HG02798 (cell line): ENCODE data around the gene EXOC3.
"Not testable (repeated sequence)": the region's sequence is repeated elsewhere in the genome, so short reads cannot be mapped to it uniquely, and the experiment has no call there.

Experiments used
- ATAC-seq: cut with Tn5 transposase; IDR thresholded peaks from one replicate; pipeline ENCODE4 v1.9.1; 2021; ENCODE audit warnings: mild to moderate bottlenecking; ENCODE audit not compliant: unreplicated experiment, poor library complexity

EXOC3 gene

DNA sequence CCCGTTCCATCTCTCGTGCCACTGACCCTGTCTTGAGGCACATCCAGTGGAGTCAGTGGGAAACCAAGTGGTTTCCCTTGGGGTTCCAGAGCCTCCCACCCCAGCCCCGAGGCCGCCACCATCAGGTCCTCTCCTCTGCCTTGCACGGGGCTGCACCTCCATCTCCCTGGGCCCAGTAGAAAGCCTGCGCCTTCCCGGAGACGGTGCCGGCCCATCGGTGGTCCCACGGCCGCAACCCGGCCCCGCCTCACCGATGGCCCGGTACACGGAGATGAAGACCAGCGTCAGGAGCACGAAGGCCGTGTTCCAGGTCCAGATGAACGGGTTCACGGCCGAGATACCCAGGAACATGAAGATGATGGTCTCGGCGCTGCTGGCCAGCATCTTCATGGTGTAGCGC, 40.0 kb downstream of the EXOC3 start:
- ATAC-seq, result no peak

DNA sequence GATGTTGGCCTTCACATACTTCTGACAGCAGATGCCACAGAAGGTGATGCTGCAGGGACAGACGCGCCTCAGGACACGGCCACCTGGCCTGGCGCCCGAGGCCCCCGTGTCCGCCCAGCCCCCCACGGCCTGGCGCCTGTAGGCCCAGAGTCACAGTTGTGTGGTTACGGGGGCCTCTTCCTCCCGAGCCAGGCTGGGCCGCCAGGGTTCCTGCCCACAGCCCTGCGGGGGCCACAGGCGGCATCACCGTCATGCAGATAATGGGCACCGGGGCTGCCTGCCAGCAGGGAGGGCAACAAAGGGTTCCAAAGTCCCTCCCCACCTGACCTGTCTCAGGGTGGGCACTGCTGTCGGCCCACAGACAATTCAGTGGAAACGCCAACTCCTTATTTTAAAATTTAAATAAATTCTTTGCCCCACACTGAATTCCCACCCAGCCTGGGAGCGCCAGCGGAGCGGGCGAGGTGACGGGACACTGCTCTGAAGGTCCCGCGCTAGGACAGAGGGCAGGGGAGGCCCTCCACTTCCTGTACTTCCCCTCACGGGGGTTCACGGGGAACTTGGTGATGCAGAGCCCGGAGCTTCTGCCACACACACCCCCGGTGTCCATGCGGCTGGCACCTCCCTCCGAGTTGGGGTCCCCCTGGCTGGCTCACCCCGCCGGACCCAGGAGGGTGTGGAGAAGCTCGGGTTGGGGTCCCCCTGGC, 40.6 kb downstream of the EXOC3 start:
- ATAC-seq, result no peak

DNA sequence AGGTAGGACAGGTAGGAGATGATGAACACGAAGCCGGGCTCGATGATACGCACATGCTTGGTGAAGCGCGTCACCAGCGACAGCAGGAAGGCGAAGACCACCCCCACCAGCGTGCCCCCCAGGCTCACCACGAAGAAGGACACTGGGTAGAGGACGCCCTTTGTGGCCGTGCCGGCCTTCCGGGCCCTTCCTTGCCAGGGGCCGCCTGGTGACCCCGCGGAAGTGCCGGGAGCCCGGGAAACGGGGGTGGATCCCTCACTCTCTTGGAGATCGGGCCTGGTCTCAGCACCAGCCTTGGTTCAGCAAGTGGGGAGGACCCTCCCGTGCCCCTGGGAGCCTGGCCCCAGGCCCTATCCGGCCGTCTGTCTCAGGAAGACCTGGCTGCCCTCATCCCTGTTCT, 41.6 kb downstream of the EXOC3 start:
- no peak for ATAC-seq

DNA sequence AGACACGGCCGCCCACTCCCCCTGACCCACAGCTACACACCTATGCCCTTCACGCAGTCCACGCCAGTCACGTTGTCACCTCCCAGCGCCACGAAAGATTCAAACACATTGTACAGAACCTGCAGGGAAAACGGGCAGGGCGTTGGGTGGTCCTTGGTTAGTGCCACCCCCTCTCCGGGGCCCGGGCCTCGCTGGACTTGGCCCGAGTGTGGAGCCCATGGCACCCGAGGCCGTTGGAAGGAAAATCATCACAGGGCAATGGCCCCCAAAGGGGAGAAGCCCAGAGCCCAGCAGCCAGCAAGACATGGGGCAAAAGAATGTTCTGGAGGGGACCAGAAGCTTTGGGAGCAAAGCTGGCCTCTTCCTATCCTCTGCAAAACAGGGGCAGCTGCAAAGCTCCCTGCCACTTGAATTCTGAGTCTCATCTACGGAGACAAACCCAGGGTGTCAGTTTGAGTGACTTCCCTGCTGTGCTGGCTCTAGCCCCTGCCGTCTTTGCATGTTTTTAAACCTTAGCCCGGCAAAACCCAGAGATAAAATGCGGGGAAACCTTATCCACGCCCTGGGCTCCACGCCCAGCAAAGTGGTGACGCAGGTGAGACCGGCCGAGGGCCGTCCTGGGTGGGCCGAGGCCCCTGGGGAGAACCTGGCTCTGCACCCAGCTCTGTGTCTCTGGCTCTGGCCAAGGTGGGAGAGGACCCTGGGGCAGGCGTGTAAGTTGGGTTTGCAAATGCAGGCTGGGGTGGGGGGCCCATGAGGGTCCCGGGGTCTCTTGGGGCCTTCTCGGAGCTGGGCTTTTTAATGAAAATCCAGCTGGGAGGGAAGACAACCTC, 42.4 kb downstream of the EXOC3 start:
- ATAC-seq, result no peak

GRCh38 chr5:485946-486491, 43.0 kb downstream of the EXOC3 start:
- no peak for ATAC-seq

DNA sequence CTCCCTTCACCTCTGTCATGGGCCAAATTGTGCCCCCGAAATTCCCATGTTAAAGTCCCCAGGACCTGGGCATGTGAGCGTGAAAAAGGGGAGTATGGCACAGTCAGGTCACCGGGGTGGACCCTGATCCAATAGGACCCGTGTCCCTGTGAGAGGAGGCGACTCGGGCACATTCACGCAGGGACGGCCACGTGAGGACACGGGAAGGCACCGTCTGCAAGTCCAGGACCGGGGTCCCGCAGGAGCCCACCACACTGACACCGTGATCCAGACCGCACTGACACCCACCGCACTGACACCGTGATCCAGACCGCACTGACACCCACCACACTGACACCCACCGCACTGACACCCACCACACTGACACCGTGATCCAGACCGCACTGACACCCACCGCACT, 43.6 kb downstream of the EXOC3 start:
- ATAC-seq, result not testable (repeated sequence)

DNA sequence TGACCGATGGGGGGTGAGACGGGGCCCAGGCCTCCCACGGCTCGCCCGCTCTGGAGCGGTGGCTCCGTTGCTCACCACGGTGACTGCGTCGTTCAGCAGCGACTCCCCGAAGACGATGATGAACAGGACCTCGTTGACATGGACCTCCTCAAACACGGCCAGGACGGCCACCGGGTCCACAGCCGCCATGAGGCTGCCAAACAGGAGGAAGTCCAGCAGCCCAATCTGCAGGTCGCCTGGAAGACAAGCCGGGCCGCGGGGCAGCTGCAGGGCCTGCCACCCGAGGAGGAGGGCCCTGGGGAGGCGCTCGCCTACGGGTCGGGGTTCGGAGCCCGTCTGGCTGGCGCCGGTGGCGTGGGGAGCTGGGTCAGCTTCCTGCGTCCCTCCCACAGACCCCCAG, 45.3 kb downstream of the EXOC3 start:
- ATAC-seq, result no peak

DNA sequence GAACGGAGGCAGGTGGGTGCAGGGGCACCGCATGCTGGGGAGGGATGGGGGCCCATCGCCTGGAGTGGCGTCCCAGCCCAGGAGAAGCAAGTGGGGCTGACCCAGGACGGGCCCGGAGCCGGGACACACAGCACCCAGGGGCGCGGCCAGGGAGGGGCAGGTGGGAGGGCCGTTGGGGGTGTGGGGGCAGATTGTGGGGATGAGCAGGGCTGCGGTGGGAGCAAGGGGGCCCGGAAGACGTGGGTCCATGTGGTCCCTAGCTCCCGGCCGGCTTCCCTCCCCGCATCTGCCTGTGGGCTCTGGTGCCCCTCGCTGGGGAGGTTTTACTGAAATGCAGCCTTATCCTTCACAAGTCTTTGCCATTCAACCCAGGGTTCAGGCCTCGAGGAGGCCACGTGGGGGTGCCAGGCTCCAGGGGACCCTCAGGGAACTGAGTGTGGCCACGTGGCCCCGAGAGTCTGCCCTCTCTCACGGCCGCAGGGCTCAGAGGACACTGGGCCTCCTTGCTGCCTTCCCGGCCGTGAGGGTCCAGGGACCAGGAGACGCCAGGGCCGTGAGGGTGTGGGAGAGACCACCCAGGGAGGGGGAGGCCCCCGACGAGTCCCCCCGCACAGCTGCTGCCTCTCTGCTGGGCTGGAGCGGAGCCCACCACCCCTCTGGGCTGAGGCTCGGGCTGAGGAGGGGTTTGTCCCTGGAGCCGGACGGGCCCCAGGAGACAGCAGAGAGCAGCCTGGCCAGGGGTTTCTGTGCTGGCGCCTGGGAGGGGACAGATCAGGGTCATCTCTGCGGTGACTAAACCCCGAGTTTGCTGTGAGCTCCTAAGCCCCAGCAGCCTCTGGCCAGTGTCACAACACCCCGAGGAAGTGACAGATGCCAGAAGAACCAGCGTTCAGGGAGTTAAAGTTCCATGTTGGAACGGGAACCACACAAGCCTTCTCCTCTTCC, 46.0 kb downstream of the EXOC3 start:
- ATAC-seq, result no peak

DNA sequence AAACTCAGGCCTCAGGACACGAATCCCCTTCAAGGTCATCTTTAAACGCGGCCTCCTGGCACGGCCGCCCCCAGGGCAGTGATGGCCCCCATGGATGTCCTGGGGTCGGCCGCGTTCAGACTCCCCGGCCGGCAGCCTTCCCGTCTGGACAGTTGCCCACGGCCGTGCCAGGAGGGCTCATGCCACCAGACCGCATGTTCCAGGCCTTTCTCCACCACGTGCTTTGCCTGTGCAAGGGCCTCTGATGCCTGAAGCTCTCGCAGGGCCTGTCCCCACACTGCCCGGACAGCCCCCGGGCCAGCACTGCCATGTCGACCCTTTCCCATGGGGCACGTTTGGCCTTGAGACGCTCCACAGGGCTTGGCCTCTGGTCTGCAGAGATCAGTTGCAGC, 46.7 kb downstream of the EXOC3 start:
- no peak for ATAC-seq

DNA sequence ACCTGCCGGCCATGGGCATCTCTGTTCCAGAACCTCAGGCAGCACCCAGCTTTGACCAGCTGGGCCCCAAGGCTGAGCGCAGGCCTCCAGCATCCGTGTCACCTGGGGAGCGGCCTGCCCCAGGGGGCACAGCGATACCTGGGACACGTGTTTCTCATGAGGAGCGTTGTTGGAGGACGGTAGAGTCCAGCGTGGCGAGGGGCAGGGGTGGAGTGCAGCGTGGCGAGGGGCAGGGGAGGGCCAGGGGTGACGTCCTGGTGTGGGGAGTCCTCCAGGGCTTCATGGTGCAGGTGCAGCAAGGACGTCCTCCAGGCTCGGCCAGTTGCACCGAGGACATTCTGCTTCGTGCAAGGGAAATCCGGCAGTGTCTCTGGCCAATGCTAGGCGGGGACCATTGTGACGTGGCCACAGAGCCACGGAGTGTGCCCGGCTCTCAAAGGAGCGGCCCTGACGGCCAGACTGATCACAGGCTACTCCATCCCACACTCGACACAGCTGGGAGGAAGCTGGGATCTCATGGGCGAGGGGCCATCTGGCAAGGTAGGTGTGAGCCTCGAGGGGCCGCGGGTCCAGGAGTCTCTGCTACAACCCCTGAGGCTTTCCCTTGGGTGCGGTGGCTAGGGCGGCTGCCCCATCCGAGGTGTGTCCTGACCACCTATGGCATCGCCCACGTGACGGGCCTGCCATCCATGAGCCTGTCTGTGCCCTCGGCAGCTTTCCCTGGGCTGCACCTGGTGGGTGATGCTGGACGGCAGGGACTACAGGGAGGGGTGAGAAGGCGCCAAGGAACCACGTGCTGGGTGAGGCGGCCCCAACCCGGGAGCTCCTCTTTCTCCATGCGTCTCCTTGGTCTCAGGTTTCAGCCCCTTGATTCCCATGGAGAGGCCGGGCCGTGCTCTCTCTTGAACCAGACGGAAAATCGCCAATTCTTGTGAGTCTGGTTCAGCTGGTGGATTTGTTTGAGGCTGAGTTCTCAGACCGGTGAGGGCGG, 47.4 kb downstream of the EXOC3 start:
- no peak for ATAC-seq

DNA sequence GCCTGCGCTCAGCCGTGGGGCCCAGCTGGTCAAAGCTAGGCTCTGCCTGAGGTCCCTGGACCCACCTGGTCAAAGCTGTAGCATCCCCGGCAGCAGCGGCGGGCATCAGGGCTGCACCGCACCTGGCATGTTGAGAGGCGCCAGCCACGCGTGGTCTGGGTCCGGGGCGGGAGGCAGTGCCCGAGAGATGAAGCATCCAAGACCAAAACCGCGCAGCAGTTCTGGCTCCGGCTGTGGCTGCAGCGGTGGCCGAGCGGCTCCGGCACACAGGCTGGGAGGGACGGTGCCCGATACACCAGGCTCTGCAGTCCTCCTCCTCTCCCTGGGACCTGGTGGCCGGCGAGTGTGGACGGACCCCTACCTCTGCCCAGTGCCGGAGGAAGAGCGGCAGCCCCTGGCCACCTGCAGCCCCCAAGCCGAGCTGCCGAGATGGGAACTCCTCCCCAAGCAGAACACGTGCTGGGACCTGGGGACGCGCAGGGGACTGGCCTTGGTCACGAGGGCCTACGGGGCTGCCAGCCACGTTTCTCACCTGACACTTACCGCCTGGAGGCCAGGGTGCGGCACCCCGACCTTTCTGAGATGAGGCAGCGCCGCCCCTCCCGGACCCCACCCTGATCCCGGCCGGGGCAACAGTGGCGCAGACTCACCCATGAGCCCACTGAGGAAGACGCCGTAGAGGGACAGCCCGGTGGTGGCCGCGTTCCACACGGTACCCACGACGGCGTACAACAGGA, 48.3 kb downstream of the EXOC3 start:
- no peak for ATAC-seq

- ATAC-seq, result no peak
Measured at GRCh38 chr5:491856-492155, 48.8 kb downstream of the EXOC3 start.

DNA sequence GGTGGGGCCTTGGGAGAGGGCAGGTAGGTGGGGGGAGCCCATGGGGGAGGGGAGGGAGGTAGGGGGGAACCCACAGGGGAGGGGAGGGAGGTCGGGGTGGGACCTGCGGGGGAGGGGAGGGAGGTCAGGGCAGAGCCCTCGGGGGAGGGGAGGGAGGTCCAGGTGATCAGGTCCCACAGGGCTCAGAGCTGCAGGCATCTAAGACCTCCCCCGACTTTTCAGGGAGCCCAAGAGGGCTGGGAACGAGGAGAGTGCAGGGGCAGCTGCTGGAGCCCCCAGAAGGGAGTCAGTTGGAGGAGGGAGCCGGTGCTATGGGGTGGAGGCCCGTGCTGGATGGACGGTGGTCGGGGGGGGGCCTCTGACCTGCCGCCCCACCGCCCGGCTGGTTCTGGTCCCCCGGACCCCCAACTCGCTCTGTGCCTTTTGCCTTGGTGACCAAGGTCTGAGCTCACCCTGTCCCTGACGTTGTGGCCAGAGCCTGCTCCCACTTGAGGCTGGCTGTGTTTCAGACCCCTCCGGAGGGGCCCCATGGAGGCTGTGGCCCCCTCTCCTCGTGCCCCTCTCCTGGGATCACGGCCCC, 49.4 kb downstream of the EXOC3 start:
- ATAC-seq, result no peak

DNA sequence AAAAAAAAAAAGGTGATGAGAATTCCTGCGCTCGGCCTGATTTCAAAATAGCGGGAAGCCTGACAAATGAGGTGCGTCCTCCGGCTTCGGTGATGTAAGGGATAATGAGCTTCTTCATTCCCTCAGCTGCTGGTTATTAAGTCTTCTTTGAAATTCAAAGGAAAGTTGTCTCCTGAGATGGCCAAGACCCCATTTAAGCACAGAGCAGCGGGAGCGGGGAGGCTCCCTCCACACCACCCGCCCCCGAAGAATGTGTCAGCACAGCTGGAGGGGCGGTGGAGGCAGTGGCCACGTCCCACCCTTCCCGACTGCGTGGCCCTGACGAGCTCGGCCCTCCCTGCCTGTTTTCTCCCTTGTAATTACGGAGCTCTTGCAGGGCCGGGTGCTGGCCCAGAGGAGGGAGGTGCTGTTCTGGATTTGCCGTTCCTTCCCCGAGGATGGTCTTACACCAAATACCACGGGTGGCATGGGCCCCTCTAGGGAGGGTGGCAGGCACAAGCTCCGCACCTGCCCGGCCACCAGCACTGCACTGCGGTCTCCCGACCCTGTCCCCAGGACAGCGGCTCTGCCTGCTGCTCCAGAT, 50.2 kb downstream of the EXOC3 start:
- no peak for ATAC-seq

GRCh38 chr5:493758-494157, 50.8 kb downstream of the EXOC3 start:
- no peak for ATAC-seq

DNA sequence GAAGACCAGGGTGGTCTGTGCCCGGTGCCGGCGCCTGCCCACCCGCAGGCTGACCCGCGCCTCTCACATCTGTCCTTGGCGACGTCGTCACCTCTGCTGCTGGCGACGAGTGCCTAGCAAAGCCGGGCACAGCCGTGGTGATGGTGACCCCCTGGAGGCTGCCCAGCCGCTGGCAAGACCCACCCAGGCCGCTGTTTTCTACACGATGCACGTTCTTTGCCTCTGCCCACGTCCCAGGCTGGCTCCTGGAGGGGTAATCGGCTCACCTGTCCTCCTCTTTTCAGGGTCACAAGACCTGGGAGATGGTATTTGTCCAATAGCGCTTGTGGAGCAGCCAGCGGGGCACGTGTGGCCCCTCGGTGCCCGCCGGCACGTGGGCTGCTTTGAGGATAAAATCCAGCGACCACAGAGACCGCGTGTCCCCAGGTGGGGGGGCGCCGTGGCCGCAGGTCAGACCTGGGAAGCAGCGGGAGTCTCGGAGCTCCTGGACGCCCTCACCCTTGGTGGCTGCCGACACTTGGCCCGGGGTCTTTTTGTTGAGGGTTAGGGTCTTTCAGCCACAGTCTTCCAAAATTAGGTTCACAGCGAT, 51.8 kb downstream of the EXOC3 start:
- ATAC-seq, result no peak

- ATAC-seq, result no peak
Measured at GRCh38 chr5:496028-496427, 53.1 kb downstream of the EXOC3 start.
